Ovary (tissue), 10 donors: ENCODE data around the gene PZP. TPM values are rescaled to one million over a fixed set of nuclear protein-coding genes. Genes with fewer than 3 reads are reported as not detected.

ENCODE experiments used
- DNase-seq, 5 donors: peaks; one replicate each; pipeline ENCODE4 v3.0.0-alpha.2; 2019 to 2020
- H3K27ac ChIP-seq, 2 donors: fragments of 200-600 bp; one replicate each; pipeline versions ENCODE4 v1.5.1 to v1.8.0; 2019 to 2022
- H3K27me3 ChIP-seq: fragments of 200-600 bp; one replicate; pipeline ENCODE4 v1.8.0; 2022
- H3K36me3 ChIP-seq: fragments of 200-600 bp; sonication (generic); one replicate; pipeline ENCODE4 v1.5.1; 2019
- H3K4me1 ChIP-seq: one replicate; pipeline ENCODE4 v1.8.1; 2013; ENCODE audit warnings: mild to moderate bottlenecking, moderate library complexity; ENCODE audit not compliant: insufficient read depth
- H3K4me3 ChIP-seq: fragments of 200-600 bp; sonication (generic); one replicate; pipeline ENCODE4 v1.5.1; 2017
- H3K9me3 ChIP-seq, 2 donors: fragments of 200-600 bp in 1 of 2; sonication (generic) in 1 of 2; one replicate each; pipeline versions ENCODE4 v1.5.1 to v1.8.1; 2013 to 2019; ENCODE audit warnings: mild to moderate bottlenecking in 1 of 2, moderate library complexity in 1 of 2
- EP300 ChIP-seq: sonication (generic); formaldehyde crosslinking; IDR thresholded peaks from one replicate; pipeline ENCODE4 v1.6.1; 2017; ENCODE audit warnings: antibody characterized with exemption
- POLR2A ChIP-seq: fragments of 450-650 bp; IDR thresholded peaks from one replicate; pipeline ENCODE4 v1.6.1; 2017; ENCODE audit warnings: antibody characterized with exemption, mild to moderate bottlenecking, moderate library complexity
- WGBS, 3 donors: extraction: QIAGEN DNeasy Blood & Tissue Kit in 1 of 3; methylation state at CpG; one replicate each; pipeline versions ENCODE4 v1.1.5 to v1.1.7; 2013 to 2017; 5-methylcytosine and 5-hydroxymethylcytosine counted together
- intact Hi-C, 4 donors: fragments of 100-400 bp; cut with DNase I; formaldehyde crosslinking; loops; one replicate each; pipeline versions ENCODE4 v1.11.0 to v1.15.1; 2022 to 2023
- long read RNA-seq, 3 donors: library from polyadenylated mRNA in 2 of 3; unstranded in 2 of 3; transcript quantifications; one replicate each; pipeline ENCODE4 v2.0.0 and lab custom pipeline, GENCODE V29; 2021 to 2026
- polyA plus RNA-seq, 2 donors: library from polyadenylated mRNA; stranded (reverse); fragments of 200-250 nt in 1 of 2; fragments of 350-450 nt in 1 of 2; fragmentation: Illumina TruSeq in 1 of 2; extraction: RNeasy Lipid Tissue Mini Kit (QIAGEN cat#74804) in 1 of 2; gene quantifications; one replicate each; pipeline ENCODE4 v1.2.3, GENCODE V29; 2013 to 2014
- total RNA-seq, 7 donors: library from RNA; depleted of rRNA in 2 of 7; stranded (reverse); fragments of >200 nt in 2 of 7; fragmentation: NEBNext Ultra II Directional in 3 of 7; extraction: Animal tissue kit (Norgen Biotek cat#: 25700) in 3 of 7; gene quantifications; one replicate each; pipeline versions ENCODE4 v1.1.0 to v1.2.4, GENCODE V29; 2016 to 2023
- TF ChIP-seq, protein P1 (sequence below), 3 donors: fragments of 450-650 bp in 2 of 3; fragments of 200-600 bp in 1 of 3; IDR thresholded peaks; one replicate each; pipeline versions ENCODE4 v1.5.1 to v1.8.0; 2016 to 2022; ENCODE audit warnings: antibody characterized with exemption in 3 of 3, mild to moderate bottlenecking in 1 of 3
- donor health status: DM: no; HTN: no; CAD: no; lungs with moderate emphysema.
- donor health status: DM: no; HTN: no; CAD: no.
- donor health status: Bipolar disorder and iron deficiency.
- donor health status: DM: yes; HTN: yes; CAD: no.
- donor health status: DM: no; HTN: no; CAD: no.
- donor health status: DM: yes; HTN: yes; CAD: no.

PZP gene
- total RNA-seq (1 to 10 TPM in 1 of 7 donors, under 1 TPM in 5, not detected in 1; 0.11 to 1.1 (median 0.21) TPM), polyA plus RNA-seq (under 1 TPM; 0.17 to 0.34 TPM)
- long read RNA-seq, donor 1 = 0 reads
- long read RNA-seq, donor 2 = 0 reads
- long read RNA-seq, donor 3, partial matches to known transcripts = 0 of 1 reads
- long read RNA-seq, donor 3, other reads (novel, unspliced or antisense) = 1 of 1 reads

DNA sequence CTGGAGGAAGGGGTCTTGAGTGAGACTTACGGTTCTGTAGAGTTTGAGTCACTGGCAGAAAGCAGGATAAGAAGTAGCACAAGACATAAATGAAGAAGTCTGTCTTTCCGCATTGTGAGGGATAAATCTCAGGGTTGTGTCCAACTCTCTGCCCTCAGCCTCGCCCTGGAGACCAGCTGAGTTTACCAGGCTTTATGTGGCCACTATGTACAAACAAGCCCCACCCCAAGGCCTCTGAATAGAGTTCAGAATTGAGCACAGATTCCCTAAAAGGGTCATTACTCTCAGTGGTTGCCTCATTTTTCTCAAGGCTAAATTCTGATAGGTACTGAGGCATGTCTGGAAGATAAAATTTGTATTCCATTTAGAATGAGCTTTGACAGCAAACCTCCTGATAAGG, at the start of gene PZP:
Gene PZP (minus strand): TSS at position 167 of the 400 bp plus-strand sequence. CDS start 54 bp downstream, at position 113.
- H3K27me3 ChIP-seq = no peaks in the 10 kb centered on the region
- no peak for DNase-seq
- TF ChIP-seq POLR2A = no peak
- no peak for TF ChIP-seq EP300
- TF ChIP-seq, protein P1, sequence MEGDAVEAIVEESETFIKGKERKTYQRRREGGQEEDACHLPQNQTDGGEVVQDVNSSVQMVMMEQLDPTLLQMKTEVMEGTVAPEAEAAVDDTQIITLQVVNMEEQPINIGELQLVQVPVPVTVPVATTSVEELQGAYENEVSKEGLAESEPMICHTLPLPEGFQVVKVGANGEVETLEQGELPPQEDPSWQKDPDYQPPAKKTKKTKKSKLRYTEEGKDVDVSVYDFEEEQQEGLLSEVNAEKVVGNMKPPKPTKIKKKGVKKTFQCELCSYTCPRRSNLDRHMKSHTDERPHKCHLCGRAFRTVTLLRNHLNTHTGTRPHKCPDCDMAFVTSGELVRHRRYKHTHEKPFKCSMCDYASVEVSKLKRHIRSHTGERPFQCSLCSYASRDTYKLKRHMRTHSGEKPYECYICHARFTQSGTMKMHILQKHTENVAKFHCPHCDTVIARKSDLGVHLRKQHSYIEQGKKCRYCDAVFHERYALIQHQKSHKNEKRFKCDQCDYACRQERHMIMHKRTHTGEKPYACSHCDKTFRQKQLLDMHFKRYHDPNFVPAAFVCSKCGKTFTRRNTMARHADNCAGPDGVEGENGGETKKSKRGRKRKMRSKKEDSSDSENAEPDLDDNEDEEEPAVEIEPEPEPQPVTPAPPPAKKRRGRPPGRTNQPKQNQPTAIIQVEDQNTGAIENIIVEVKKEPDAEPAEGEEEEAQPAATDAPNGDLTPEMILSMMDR (IDR thresholded peaks at IDR 0.05) = no peak
- 77 to 86% (median 85%) methylated on average over 3 of the region's 3 CpGs for WGBS, 3 donors
- peaks cover 0 to 3% of the 10 kb centered on the region in 2 donors for H3K9me3 ChIP-seq
- no peak within 1 kb of the TSS for H3K4me3 ChIP-seq
- no peaks in the 10 kb centered on the region for H3K4me1 ChIP-seq
- H3K36me3 ChIP-seq = no peaks in the 10 kb centered on the region
- H3K27ac ChIP-seq = no peak within 1 kb of the TSS
- intact Hi-C loops = no loop called here

DNA sequence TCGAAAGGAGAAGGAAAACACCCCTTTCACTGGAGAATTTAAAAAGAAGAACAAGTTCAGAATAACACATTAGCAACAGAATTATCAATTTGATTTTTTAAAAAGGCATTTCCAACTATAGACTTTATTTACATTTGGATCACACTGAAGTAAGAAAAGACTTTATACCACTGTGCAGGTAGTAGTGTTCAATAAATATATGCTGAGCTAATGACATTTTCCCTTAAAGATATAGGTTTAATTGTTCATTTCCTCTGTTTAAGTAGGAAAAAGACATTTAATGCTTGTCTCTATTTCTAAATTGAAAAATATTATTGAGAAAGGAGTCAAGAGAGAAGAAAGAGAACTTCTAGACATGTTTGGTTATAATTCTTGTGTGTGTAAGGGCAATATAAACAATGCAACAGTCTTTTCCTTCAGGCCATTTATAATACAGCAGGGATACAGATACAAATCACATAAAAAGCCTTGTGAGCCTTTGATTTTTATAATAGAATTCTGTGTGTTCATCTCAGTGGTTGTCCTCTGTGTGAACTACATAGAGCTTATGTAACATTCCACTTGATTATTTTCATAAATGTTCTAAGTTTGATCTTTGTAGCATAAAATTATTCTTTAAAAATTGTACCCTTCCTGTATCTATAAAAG, 48.7 kb upstream of the PZP start:
- no peaks in the 10 kb centered on the region for H3K9me3 ChIP-seq
- H3K27ac ChIP-seq = no peak overlapping the region
- TF ChIP-seq, protein P1 (IDR thresholded peaks at IDR 0.05) = no peak
- TF ChIP-seq POLR2A = no peak
- H3K4me1 ChIP-seq = no peaks in the 10 kb centered on the region
- no peaks in the 10 kb centered on the region for H3K36me3 ChIP-seq
- intact Hi-C loops = no loop called here
- no peak for DNase-seq
- no peak overlapping the region for H3K4me3 ChIP-seq
- H3K27me3 ChIP-seq = no peaks in the 10 kb centered on the region
- WGBS, 3 donors = 43 to 48% (median 46%) methylated on average over 1 of the region's 1 CpG

DNA sequence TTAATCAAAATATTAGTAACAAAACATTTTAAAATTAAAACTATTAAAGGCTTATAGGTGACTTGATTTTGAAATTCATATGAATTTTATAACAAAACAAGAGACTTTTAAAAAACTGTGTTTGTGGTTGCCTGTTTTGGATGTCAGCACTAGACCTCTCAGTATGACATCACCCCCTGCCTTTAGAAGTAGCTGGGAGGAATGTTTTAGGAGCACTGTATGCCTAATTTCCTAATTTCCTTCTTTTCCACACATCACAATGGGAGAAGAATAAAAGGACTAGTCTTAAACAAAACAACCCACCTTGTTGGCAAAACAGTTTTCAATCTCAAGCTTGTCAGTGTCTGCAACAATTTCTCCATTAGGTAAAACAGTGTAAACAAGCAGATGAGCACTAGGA, 48.1 kb upstream of the PZP start:
- intact Hi-C loops = no loop called here
- Histone ChIP-seq H3K9me3 (no peaks in the 10 kb centered on the region), H3K36me3 (no peaks in the 10 kb centered on the region), H3K4me1 (no peaks in the 10 kb centered on the region), H3K4me3 (no peak overlapping the region), H3K27ac (no peak overlapping the region), H3K27me3 (no peaks in the 10 kb centered on the region)
- no peak for DNase-seq
- TF ChIP-seq POLR2A (no peak), EP300 (no peak)
- TF ChIP-seq, protein P1 (IDR thresholded peaks at IDR 0.05) = no peak

DNA sequence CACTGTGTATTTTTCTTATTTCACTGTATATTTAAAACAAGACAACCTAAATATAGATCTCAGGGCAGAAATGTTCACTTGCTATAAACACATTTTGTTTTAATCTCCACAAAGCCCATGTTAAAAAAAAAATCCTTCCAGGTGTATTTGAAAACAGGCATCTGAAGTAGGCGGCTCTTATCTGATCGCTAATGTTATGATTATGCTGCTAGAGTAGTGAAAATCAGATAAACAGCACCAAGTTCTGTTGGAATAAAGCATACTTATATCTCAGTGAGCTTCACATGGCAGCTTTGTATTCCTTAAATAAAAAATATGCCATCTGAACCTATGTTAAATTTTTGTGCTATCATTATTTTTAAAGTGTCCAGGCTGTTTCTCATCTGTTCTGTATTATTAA, 47.6 kb upstream of the PZP start:
- H3K4me1 ChIP-seq = no peaks in the 10 kb centered on the region
- no peaks in the 10 kb centered on the region for H3K36me3 ChIP-seq
- no peak overlapping the region for H3K4me3 ChIP-seq
- intact Hi-C loops = no loop called here
- 65 to 74% (median 71%) methylated on average over 2 of the region's 2 CpGs for WGBS, 3 donors
- TF ChIP-seq, protein P1 (IDR thresholded peaks at IDR 0.05) = no peak
- TF ChIP-seq POLR2A = no peak
- no peak for TF ChIP-seq EP300
- no peaks in the 10 kb centered on the region for H3K27me3 ChIP-seq
- no peak overlapping the region for H3K27ac ChIP-seq
- no peak for DNase-seq
- H3K9me3 ChIP-seq = no peaks in the 10 kb centered on the region
